ENCODE results near the gene PAM. TPM values are rescaled to one million over a fixed set of nuclear protein-coding genes. Genes with fewer than 3 reads are reported as not detected.

Gene PAM
- total RNA-seq, 2 experiments from 2014 or later, result not detected

DNA sequence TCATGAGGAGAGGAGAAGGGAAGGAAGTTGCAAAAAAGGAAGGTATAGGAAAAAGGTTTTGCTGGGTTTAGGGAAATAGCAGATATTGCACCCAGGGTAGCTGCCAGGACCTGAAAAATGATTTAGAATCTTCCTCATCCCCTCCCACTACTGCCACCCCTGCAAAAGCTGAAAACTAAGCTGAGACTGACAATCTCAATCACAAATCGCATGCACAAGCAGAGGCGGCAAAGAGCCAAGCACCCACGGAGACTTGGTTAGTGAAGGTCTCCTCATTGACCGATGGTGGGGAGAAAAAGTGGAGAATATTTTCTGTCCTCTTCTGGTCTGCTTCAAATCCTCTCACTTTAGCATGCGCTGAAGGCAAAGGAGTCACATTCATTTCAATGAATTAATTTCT, 39.1 kb upstream of the PAM start:
- POLR2A ChIA-PET, result no interaction called here
- CTCF ChIA-PET (ENCODE audit: unreplicated experiment), result no interaction called here
- BruUV-seq (replicated peaks), result no TSS peak
- H3K27ac ChIP-seq (ENCODE audit: low read depth, low read length, poor library complexity, severe bottlenecking), result no peak overlapping the region
- no peaks in the 10 kb centered on the region for H3K79me2 ChIP-seq (ENCODE audit: insufficient read depth, low read depth, low read length)
- intact Hi-C loops (cut with micrococcal nuclease; ENCODE audit: unreplicated experiment), result no loop called here
- H3K36me3 ChIP-seq (ENCODE audit: insufficient read depth, low read length), result no peaks in the 10 kb centered on the region
- no peak overlapping the region for H3K4me2 ChIP-seq (ENCODE audit: low read length)
- H3K4me3 ChIP-seq (ENCODE audit: low read depth, low read length, poor library complexity, severe bottlenecking), result no peak overlapping the region
- H3K9me2 ChIP-seq (ENCODE audit: insufficient read depth, low read length), result no peaks in the 10 kb centered on the region
- H2AFZ ChIP-seq (ENCODE audit: low read length), result no peak overlapping the region
- no peaks in the 10 kb centered on the region for H3K4me1 ChIP-seq (ENCODE audit: insufficient read depth, low read length, poor library complexity, severe bottlenecking)
- no peak for DNase-seq (ENCODE audit: low spot score)
- no peaks in the 10 kb centered on the region for H3K9me3 ChIP-seq (ENCODE audit: low read length)
- TF ChIP-seq, protein P1, sequence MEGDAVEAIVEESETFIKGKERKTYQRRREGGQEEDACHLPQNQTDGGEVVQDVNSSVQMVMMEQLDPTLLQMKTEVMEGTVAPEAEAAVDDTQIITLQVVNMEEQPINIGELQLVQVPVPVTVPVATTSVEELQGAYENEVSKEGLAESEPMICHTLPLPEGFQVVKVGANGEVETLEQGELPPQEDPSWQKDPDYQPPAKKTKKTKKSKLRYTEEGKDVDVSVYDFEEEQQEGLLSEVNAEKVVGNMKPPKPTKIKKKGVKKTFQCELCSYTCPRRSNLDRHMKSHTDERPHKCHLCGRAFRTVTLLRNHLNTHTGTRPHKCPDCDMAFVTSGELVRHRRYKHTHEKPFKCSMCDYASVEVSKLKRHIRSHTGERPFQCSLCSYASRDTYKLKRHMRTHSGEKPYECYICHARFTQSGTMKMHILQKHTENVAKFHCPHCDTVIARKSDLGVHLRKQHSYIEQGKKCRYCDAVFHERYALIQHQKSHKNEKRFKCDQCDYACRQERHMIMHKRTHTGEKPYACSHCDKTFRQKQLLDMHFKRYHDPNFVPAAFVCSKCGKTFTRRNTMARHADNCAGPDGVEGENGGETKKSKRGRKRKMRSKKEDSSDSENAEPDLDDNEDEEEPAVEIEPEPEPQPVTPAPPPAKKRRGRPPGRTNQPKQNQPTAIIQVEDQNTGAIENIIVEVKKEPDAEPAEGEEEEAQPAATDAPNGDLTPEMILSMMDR (conservative IDR thresholded peaks at IDR 0.05; ENCODE audit: low read length), result no peak
- no peak for TF ChIP-seq EZH2phosphoT487 (IDR thresholded peaks at IDR 0.05; ENCODE audit: borderline replicate concordance, low read depth, low read length)
- no peaks in the 10 kb centered on the region for H4K20me1 ChIP-seq (ENCODE audit: insufficient read depth, low read length)

DNA sequence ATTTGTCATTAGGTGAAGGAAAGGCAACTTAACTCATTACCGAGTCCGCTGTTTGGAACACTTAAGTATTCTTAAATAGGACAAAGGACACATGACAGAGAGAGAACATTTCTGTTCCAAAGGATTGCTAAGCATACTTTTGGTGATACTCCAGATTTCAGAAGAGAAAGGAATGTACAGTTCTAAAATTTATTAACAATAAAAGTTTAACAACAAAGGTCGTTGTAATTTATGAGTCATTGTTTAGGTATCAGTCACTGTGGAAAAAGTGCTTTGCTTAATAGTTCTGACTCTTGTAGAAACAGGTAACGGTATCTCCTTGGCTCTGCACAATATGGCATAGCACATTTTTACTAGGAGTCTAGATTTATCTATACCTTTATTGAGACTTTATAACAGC, 36.3 kb upstream of the PAM start:
- CTCF ChIA-PET (ENCODE audit: unreplicated experiment), result no interaction called here
- no TSS peak for BruUV-seq (replicated peaks)
- H2AFZ ChIP-seq (ENCODE audit: low read length), result no peak overlapping the region

DNA sequence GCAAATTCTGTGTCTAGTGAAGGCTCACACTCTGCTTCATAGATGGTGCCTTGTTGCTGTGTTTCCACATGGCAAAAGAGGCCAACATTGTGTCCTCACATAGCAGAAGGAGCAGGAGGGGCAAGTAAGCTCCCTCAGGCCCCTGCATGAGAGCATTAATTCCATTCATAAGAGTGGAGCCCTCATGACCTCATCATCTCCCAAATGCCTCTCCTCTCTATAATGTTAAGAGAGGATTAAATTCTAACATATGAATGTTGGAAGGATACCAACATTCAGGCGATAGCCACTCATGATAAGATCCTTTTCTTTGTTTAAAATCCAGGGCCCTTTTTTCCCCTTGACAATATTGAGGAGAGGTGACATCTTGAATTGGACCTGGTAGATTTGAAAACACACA, 35.2 kb upstream of the PAM start:
- ChIA-PET POLR2A (no interaction called here), CTCF (ENCODE audit: unreplicated experiment) (no interaction called here)
- Histone ChIP-seq H3K4me2 (ENCODE audit: low read length) (no peak overlapping the region), H3K9me2 (ENCODE audit: insufficient read depth, low read length) (no peaks in the 10 kb centered on the region), H3K79me2 (ENCODE audit: insufficient read depth, low read depth, low read length) (no peaks in the 10 kb centered on the region), H3K4me1 (ENCODE audit: insufficient read depth, low read length, poor library complexity, severe bottlenecking) (no peaks in the 10 kb centered on the region), H2AFZ (ENCODE audit: low read length) (no peak overlapping the region), H3K9me3 (ENCODE audit: low read length) (no peaks in the 10 kb centered on the region), H3K4me3 (ENCODE audit: low read depth, low read length, poor library complexity, severe bottlenecking) (no peak overlapping the region), H3K27ac (ENCODE audit: low read depth, low read length, poor library complexity, severe bottlenecking) (no peak overlapping the region), H4K20me1 (ENCODE audit: insufficient read depth, low read length) (no peaks in the 10 kb centered on the region), H3K36me3 (ENCODE audit: insufficient read depth, low read length) (no peaks in the 10 kb centered on the region)
- BruUV-seq (replicated peaks), result no TSS peak
- no peak for DNase-seq (ENCODE audit: low spot score)
- TF ChIP-seq, protein P1 (conservative IDR thresholded peaks at IDR 0.05; ENCODE audit: low read length), result no peak
- no peak for TF ChIP-seq EZH2phosphoT487 (IDR thresholded peaks at IDR 0.05; ENCODE audit: borderline replicate concordance, low read depth, low read length)
- intact Hi-C loops (cut with micrococcal nuclease; ENCODE audit: unreplicated experiment), result no loop called here

More for the DNA sequence above, 36.3 kb upstream of the PAM start:
- Histone ChIP-seq H3K36me3 (ENCODE audit: insufficient read depth, low read length) (no peaks in the 10 kb centered on the region), H4K20me1 (ENCODE audit: insufficient read depth, low read length) (no peaks in the 10 kb centered on the region), H3K27ac (ENCODE audit: low read depth, low read length, poor library complexity, severe bottlenecking) (no peak overlapping the region), H3K9me3 (ENCODE audit: low read length) (no peaks in the 10 kb centered on the region), H3K4me1 (ENCODE audit: insufficient read depth, low read length, poor library complexity, severe bottlenecking) (no peaks in the 10 kb centered on the region), H3K79me2 (ENCODE audit: insufficient read depth, low read depth, low read length) (no peaks in the 10 kb centered on the region), H3K4me3 (ENCODE audit: low read depth, low read length, poor library complexity, severe bottlenecking) (no peak overlapping the region), H3K9me2 (ENCODE audit: insufficient read depth, low read length) (no peaks in the 10 kb centered on the region), H3K4me2 (ENCODE audit: low read length) (no peak overlapping the region)
- TF ChIP-seq, protein P1 (conservative IDR thresholded peaks at IDR 0.05; ENCODE audit: low read length), result no peak
- no peak for TF ChIP-seq EZH2phosphoT487 (IDR thresholded peaks at IDR 0.05; ENCODE audit: borderline replicate concordance, low read depth, low read length)
- DNase-seq (ENCODE audit: low spot score), result no peak
- POLR2A ChIA-PET, result no interaction called here
- intact Hi-C loops (cut with micrococcal nuclease; ENCODE audit: unreplicated experiment), result no loop called here

Measured in OCI-LY7 (cell line).